NOMO-1 treated with DMSO at 0.1 percent for 48 hours (cell line): ENCODE results near the gene TNFAIP8L2.

Source experiments
- DNase-seq: peaks from one replicate; lab custom pipeline; 2025; ENCODE audit not compliant: unreplicated experiment; lab: John Stamatoyannopoulos, UW

TNFAIP8L2 gene

GRCh38 chr1:151156515-151156819 is at the start of gene TNFAIP8L2:
Gene TNFAIP8L2, plus strand, starts transcription at chr1:151156649. Its CDS starts 2,049 bp downstream, at chr1:151158698.
- DNase-seq, result peak; percentile 78

GRCh38 chr1:151106894-151107293 is 49.6 kb upstream of the TNFAIP8L2 start:
- no peak for DNase-seq

- DNase-seq, result no peak
Observed at GRCh38 chr1:151108331-151108730, 48.1 kb upstream of the TNFAIP8L2 start.

DNA sequence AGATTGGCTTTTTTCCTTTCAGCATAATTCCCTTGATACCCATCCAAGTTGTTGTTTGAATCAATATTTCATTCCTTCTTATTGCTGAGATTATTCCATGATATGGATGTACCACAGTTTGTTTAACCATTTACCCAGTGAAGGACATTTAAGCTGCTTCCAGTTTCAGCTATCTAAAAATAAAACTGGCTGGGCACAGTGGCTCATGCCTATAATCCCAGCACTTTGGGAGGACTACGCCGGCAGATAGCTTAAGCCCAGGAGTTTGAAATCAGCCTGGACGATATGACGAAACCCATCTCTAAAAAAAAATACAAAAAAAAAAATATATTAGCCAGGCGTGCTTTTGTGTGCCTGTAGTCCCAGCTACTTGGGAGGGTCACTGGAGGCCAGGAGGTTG is 42.6 kb upstream of the TNFAIP8L2 start:
- no peak for DNase-seq

DNA sequence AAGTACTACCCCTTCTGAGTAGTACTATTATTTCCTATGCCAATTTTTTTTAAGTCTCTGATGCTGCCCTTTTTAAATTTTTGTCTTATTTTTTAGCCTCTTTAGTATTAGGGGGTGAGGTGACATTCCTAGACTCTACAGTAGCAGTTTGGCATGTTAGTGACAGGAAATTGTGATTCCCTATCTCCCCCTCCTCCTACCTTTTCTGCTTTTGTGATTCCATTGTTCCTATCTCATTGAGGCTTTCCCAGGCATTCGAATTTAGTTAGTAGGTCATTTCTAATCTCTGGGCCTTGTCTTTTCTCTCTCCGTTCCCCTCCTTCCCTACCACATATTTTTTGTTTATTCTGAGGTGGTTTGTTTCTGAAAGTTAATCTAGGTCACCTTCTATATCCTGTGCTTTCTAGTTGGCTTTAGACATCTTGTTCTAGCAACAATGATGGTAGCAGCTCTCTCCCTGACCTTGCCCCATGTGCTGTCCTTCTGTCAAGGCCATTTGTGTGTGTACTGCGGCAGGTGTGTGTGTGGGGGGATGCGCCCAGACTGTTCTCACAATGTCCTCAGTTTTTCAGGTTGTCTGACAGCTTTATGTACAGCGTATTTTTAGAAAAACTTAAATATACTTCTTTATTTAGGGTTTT is 31.6 kb upstream of the TNFAIP8L2 start:
- DNase-seq, result no peak

GRCh38 chr1:151128800-151129199 is 27.6 kb upstream of the TNFAIP8L2 start:
- DNase-seq, result no peak

GRCh38 chr1:151130987-151131586 is 25.4 kb upstream of the TNFAIP8L2 start:
- DNase-seq, result no peak

DNA sequence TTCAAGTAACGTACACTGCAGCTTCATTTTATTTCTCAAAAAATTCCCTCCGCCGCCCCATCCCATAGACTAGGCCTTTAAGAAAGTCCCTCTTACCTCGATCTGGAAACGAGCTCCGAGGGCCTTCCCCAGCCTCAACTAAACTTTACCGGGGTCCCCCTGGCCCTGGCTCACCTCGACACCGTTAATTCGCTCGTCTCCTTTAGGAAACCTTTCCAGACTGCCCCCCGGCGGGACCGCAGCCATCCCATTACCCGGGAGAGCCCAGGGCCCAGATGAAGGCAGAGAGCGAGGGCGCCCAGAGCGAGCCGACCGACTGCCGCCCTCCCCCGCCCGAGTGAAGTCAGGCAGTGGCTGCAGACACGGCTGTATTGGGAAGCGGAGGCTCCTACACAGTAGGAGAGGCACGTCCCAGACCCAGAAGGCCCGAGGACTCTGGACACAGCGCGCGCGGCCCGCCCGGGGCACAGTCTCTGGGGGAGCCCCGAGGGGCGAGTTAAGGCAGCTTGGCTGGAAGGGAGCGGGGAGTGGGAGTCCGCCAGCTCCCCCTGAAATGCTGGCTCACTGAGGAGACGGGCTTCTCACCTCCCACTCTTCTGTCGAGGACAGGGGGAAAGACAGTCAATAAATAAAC is 24.6 kb upstream of the TNFAIP8L2 start:
- no peak for DNase-seq

- DNase-seq, result no peak
Observed at GRCh38 chr1:151132335-151133017, 24.0 kb upstream of the TNFAIP8L2 start.

- no peak for DNase-seq
Observed at GRCh38 chr1:151133018-151133806, 23.2 kb upstream of the TNFAIP8L2 start.

- DNase-seq, result no peak
Observed at GRCh38 chr1:151134396-151134795, 22.1 kb upstream of the TNFAIP8L2 start.

DNA sequence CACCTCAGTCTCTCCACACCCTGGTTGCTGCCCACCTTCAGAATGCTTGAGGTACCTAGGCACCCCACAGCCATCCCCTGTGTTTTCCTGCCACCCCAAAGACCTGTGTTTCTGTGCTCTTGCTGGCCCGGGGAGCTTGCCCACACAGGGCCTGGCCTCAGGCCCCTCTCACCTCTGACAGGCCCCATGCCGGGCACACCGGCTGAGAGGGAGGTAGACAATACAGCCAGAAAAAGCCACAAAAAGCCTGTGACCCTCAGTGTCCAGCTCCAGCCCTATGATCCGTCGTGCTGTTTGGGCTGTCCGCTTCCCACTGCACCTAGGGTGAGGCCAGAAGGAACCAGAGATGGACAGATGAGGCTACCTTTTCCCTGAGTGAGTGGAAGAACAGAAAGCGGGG is 21.5 kb upstream of the TNFAIP8L2 start:
- no peak for DNase-seq

DNA sequence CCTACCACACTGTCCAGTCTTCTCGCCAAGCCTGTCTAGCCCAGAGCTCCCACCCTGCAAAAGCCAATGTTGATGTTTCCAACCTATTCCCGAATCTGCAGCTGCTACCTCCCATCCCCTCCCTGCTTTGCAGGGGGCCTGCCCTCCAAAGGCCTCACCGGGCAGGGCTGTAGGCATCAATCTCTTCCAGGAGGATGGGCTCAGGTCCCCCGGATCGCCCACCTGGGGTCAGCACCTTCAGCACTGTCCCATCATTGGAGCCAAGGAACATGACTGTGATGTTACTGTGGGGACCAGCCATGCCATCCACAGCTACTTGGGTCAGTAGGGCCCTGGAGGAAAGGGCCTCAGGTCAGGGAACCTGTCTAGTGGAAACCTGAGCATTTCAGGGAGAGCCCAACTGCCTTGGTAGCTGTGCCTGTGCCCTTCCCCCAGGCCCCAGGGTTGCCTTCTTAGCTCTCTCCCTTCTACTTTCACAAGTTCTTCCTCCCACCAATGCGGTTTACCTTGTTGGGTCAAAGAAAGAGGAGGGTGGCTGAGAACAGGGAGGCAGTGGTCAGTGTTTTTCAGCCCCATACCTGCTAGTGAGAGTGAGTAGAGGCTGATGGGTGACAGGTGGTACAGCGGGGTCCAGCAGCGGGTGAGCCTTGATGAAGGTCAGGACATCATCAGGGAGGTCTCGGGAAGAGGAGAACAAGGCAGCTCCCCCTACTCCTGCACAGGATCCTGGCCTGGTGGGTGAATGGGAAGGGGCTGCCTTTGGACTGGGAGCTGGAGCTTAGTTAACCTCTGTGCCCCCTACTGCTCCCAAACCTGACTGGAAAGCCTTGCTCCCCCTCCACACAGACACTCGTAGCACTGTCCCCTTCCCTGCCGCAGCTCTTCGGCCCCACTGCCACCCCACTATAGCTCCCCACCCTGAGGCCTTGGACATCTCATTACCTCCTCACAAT is 20.7 kb upstream of the TNFAIP8L2 start:
- no peak for DNase-seq

DNA sequence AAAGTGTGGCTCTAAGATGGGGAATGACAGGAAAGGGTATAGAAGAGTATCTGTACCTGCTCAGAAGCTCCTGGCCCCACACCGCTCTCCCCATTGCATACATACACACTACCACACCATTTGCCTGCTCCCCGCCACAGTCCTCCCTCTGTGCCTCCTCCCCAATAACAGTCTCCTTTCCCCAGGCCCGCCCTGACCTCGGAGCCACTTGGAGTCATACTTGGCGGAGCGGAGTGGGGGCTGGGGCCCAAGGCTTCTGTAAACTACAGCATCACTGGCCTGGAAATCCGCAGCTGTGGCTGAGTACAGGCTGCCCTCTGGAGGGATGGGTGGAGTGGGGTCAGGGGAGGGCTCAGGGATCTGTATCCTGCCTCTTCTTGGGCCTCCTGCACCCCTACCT is 18.7 kb upstream of the TNFAIP8L2 start:
- DNase-seq, result no peak

GRCh38 chr1:151142411-151143056 is 13.9 kb upstream of the TNFAIP8L2 start:
- DNase-seq, result no peak

- no peak for DNase-seq
Observed at GRCh38 chr1:151143057-151143435, 13.4 kb upstream of the TNFAIP8L2 start.

GRCh38 chr1:151143986-151144385 is 12.5 kb upstream of the TNFAIP8L2 start:
- DNase-seq, result no peak

GRCh38 chr1:151144474-151145303 is 11.8 kb upstream of the TNFAIP8L2 start:
- no peak for DNase-seq
